ENCODE data around the gene POLL.

The POLL gene

DNA sequence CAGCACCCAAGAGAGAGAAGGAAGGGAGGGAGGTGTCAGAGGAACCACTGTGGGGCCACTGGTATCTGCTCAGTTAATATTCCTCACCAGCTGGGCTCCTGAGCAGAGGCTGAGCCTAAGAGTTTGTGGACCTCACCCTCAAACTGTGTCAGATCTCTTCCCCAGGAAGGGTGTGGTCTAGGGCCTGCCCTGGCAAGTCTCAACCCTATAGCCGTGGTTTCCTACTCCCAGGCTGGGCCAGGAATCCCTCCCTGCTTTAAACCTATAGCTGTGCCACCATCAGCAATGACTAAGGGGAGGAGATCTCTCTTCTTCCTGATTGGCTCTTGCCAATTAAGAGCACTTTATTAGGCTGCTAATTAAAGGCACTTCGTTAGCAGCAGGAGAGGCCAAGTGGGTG is 29.9 kb downstream of the POLL start:
- no peak for DNase-seq (ENCODE audit: extremely low spot score)
- POLR2A ChIA-PET: no interaction called here
- CTCF ChIA-PET: interaction anchor here (4.4 kb wide), 1 partner anchor 12 kb away, joined by 41 read pairs; no protein-coding TSS in a partner anchor

GRCh38 chr10:101557541-101557940 is 30.5 kb downstream of the POLL start:
- ChIA-PET CTCF (interaction anchor here (1.6 to 3.4 kb wide), 2 partner anchors 12 to 14 kb away, joined by 9 to 17 read pairs; no protein-coding TSS in a partner anchor), POLR2A (no interaction called here)
- TF ChIP-seq, protein P1, sequence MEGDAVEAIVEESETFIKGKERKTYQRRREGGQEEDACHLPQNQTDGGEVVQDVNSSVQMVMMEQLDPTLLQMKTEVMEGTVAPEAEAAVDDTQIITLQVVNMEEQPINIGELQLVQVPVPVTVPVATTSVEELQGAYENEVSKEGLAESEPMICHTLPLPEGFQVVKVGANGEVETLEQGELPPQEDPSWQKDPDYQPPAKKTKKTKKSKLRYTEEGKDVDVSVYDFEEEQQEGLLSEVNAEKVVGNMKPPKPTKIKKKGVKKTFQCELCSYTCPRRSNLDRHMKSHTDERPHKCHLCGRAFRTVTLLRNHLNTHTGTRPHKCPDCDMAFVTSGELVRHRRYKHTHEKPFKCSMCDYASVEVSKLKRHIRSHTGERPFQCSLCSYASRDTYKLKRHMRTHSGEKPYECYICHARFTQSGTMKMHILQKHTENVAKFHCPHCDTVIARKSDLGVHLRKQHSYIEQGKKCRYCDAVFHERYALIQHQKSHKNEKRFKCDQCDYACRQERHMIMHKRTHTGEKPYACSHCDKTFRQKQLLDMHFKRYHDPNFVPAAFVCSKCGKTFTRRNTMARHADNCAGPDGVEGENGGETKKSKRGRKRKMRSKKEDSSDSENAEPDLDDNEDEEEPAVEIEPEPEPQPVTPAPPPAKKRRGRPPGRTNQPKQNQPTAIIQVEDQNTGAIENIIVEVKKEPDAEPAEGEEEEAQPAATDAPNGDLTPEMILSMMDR (IDR thresholded peaks at IDR 0.05; ENCODE audit: control extremely low read depth, extremely low read depth, low read depth, missing control alignments): no peak
- no peak for DNase-seq (ENCODE audit: extremely low spot score)

More for the DNA sequence above, 29.9 kb downstream of the POLL start:
- TF ChIP-seq, protein P1 (IDR thresholded peaks at IDR 0.05; ENCODE audit: control extremely low read depth, extremely low read depth, low read depth, missing control alignments): no peak

GRCh38 chr10:101552442-101552841 is 35.6 kb downstream of the POLL start:
- ChIA-PET CTCF (interaction anchor here (0.9 to 1.7 kb wide), 3 partner anchors 10 to 339 kb away, joined by 3 to 7 read pairs (median 3); no protein-coding TSS in a partner anchor), POLR2A (interaction anchor here (0.7 kb wide), 1 partner anchor 587 kb away, joined by 4 read pairs; no protein-coding TSS in a partner anchor)
- DNase-seq (ENCODE audit: extremely low spot score): no peak
- TF ChIP-seq, protein P1 (IDR thresholded peaks at IDR 0.05; ENCODE audit: control extremely low read depth, extremely low read depth, low read depth, missing control alignments): no peak

DNA sequence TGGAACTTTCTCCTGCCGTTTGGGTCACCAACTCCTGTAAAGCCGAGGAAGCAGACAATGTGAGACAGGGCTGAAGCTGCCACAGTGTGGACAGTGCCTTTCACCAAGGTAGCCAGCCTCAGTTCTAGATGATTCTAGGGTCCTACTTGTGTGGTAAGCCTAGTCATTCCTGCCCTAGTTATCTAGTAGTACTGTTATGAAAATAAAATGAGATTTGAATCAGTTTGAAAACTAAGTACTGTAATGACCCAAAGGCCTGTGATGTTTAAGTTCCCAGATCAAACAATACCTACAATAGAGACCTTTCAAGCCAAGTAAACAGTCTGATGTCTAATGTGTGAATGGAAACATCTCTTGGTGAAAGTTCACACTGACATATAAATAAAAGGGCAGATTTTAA is 37.1 kb downstream of the POLL start:
- POLR2A ChIA-PET: no interaction called here
- CTCF ChIA-PET: interaction anchor here (0.6 to 1.7 kb wide), 3 partner anchors 9 to 455 kb away, joined by 3 to 7 read pairs (median 3); no protein-coding TSS in a partner anchor
- TF ChIP-seq, protein P1 (IDR thresholded peaks at IDR 0.05; ENCODE audit: control extremely low read depth, extremely low read depth, low read depth, missing control alignments): no peak

GRCh38 chr10:101545898-101546297 is 42.2 kb downstream of the POLL start:
- ChIA-PET POLR2A (no interaction called here), CTCF (interaction anchor here (0.7 to 1.5 kb wide), 7 partner anchors 8 to 332 kb away, joined by 3 to 4 read pairs (median 3); no protein-coding TSS in a partner anchor)
- TF ChIP-seq, protein P1 (IDR thresholded peaks at IDR 0.05; ENCODE audit: control extremely low read depth, extremely low read depth, low read depth, missing control alignments): no peak
- DNase-seq (ENCODE audit: extremely low spot score): no peak

More for the DNA sequence above, 37.1 kb downstream of the POLL start:
- no peak for DNase-seq (ENCODE audit: extremely low spot score)

DNA sequence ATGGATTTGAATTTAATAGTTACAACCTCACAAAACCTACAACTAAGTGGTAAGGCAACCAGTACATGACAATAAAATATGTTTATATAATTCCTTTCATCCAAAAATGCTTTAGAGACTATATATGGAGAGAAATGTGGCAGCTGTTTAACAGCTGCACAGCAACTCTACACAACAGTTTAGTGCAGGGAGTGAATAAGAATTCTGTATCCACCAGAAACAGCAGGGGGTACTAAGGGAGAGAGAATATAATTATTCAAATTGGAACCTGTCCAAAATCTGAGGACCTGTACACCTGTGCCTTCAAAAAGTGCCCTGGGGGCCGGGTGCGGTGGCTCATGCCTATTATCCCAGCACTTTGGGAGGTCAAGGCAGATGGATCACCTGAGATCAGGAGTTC is 49.6 kb downstream of the POLL start:
- TF ChIP-seq, protein P1 (IDR thresholded peaks at IDR 0.05; ENCODE audit: control extremely low read depth, extremely low read depth, low read depth, missing control alignments): no peak
- no peak for DNase-seq (ENCODE audit: extremely low spot score)
- ChIA-PET CTCF (no interaction called here), POLR2A (no interaction called here)

Data from GM10248 (cell line).